HL-60 (cell line): ENCODE measurements around the gene PKDCC.
A peak's percentile ranks its signal among the peaks of the same experiment; 100 is the strongest.

Source experiments
- GABPA ChIP-seq: IDR thresholded peaks from 2 replicates; pipeline ENCODE4 v1.6.1; 2012; ENCODE audit warnings: low read depth
- POLR2AphosphoS5 ChIP-seq: IDR thresholded peaks from 2 replicates; pipeline ENCODE4 v1.6.1; 2012; ENCODE audit warnings: low read depth
- TF ChIP-seq, protein P1 (sequence below): IDR thresholded peaks from one replicate; pipeline ENCODE4 v1.5.1; 2011; ENCODE audit warnings: low read length, control low read depth, inconsistent platforms; ENCODE audit not compliant: insufficient read depth

DNA sequence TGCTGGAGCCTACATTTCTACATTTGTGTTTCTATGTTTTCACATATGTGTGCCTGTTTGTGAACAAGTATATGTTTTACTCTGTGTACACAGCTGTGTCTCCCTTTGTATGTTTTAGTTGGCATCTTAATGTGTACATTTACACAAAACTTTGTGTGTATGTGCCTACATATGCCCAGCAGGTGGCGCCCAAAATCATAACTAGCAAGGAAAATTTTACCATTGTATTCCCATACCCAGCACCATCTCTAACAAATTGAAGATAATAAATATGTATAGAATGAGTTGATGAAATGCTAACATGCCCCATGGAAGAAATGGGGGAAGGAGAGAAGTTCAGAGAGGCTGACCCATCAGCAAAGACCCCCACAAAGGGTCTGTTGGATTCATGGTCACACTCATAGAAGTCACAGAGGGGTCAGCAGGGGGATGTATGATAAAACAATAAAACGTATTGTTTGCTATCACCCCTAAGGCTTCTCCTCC, 48.1 kb downstream of the PKDCC start:
- TF ChIP-seq, protein P1, sequence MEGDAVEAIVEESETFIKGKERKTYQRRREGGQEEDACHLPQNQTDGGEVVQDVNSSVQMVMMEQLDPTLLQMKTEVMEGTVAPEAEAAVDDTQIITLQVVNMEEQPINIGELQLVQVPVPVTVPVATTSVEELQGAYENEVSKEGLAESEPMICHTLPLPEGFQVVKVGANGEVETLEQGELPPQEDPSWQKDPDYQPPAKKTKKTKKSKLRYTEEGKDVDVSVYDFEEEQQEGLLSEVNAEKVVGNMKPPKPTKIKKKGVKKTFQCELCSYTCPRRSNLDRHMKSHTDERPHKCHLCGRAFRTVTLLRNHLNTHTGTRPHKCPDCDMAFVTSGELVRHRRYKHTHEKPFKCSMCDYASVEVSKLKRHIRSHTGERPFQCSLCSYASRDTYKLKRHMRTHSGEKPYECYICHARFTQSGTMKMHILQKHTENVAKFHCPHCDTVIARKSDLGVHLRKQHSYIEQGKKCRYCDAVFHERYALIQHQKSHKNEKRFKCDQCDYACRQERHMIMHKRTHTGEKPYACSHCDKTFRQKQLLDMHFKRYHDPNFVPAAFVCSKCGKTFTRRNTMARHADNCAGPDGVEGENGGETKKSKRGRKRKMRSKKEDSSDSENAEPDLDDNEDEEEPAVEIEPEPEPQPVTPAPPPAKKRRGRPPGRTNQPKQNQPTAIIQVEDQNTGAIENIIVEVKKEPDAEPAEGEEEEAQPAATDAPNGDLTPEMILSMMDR = peak; percentile 52
- TF ChIP-seq GABPA (no peak), POLR2AphosphoS5 (no peak)
